ENCODE measurements around the gene OCA2.

DNA sequence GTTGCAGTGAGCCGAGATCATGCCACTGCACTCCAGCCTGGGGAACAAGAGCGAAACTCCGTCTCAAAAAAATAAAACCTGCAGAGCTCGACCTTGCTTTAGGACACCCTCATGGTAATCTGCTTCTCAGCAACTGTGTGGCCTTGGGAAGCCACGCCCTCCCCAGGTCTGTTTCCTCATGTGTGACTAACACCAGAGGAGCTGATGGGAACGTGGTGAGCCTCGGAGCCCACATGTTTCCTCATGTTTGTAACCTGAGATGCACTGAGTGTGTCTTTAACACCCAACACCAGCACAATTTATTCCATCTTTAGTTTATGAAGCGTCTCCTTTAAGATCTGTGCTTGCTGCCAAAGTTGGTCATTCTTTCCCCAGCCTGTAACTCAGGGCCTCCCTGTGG is 142.8 kb downstream of the OCA2 start:
- TF ChIP-seq, protein P1, sequence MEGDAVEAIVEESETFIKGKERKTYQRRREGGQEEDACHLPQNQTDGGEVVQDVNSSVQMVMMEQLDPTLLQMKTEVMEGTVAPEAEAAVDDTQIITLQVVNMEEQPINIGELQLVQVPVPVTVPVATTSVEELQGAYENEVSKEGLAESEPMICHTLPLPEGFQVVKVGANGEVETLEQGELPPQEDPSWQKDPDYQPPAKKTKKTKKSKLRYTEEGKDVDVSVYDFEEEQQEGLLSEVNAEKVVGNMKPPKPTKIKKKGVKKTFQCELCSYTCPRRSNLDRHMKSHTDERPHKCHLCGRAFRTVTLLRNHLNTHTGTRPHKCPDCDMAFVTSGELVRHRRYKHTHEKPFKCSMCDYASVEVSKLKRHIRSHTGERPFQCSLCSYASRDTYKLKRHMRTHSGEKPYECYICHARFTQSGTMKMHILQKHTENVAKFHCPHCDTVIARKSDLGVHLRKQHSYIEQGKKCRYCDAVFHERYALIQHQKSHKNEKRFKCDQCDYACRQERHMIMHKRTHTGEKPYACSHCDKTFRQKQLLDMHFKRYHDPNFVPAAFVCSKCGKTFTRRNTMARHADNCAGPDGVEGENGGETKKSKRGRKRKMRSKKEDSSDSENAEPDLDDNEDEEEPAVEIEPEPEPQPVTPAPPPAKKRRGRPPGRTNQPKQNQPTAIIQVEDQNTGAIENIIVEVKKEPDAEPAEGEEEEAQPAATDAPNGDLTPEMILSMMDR (IDR thresholded peaks at IDR 0.05; ENCODE audit: insufficient read depth, low read length, poor library complexity, severe bottlenecking): no peak
- no peak for TF ChIP-seq EZH2phosphoT487 (conservative IDR thresholded peaks at IDR 0.05; ENCODE audit: low read length)
